C4-2B (cell line): Measurements from ENCODE around the gene NT5DC3.

ENCODE experiments used
- ZFX ChIP-seq: fragments of 450-650 bp; IDR thresholded peaks from 2 replicates; pipeline ENCODE4 v1.6.1; 2017
- TF ChIP-seq, protein P1 (sequence below): fragments of 450-650 bp; conservative IDR thresholded peaks from 2 replicates; pipeline ENCODE4 v1.5.1; 2017; ENCODE audit warnings: mild to moderate bottlenecking

DNA sequence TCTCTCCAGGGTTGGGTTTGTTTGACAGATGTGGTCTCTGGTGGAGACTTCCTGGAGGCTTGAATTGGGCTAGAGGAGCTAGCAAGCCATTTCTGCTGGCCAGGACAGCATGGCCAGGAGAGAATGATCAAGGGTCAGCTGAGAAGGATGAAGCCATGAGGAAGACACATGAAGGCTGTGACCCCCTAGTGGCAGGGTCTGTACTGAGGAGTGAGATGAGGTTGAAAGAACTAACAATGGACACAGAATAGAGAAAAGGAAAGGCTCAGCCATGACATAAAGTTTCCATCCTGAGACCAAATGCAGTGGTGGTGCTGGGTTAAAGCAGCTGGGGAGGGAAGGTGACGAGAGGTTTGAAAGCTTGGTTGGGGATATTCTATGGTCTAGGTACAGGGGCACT lies 89.9 kb downstream of the NT5DC3 start:
- TF ChIP-seq, protein P1, sequence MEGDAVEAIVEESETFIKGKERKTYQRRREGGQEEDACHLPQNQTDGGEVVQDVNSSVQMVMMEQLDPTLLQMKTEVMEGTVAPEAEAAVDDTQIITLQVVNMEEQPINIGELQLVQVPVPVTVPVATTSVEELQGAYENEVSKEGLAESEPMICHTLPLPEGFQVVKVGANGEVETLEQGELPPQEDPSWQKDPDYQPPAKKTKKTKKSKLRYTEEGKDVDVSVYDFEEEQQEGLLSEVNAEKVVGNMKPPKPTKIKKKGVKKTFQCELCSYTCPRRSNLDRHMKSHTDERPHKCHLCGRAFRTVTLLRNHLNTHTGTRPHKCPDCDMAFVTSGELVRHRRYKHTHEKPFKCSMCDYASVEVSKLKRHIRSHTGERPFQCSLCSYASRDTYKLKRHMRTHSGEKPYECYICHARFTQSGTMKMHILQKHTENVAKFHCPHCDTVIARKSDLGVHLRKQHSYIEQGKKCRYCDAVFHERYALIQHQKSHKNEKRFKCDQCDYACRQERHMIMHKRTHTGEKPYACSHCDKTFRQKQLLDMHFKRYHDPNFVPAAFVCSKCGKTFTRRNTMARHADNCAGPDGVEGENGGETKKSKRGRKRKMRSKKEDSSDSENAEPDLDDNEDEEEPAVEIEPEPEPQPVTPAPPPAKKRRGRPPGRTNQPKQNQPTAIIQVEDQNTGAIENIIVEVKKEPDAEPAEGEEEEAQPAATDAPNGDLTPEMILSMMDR = no peak; the same call in 1 of the 2 replicates
- no peak for TF ChIP-seq ZFX
